Bronchial epithelial cell (primary cell): ENCODE results near the gene SERAC1. TPM values are rescaled to one million over a fixed set of nuclear protein-coding genes. Genes with fewer than 3 reads are reported as not detected.
A peak's percentile ranks its signal among the peaks of the same experiment; 100 is the strongest.

Source experiments
- DNase-seq: peaks from one replicate; pipeline ENCODE4 v3.0.0-alpha.2; 2010; ENCODE audit warnings: low read depth
- FAIRE-seq: peaks from 2 replicates; lab custom pipeline; 2011; peaks lifted over from hg19 to GRCh38; lab: Jason Lieb, UNC
- H3K27me3 ChIP-seq: 2 replicates; pipeline ENCODE4 v1.5.1; 2011; ENCODE audit warnings: low read length; ENCODE audit not compliant: control insufficient read depth, insufficient read depth
- H3K36me3 ChIP-seq: 2 replicates; pipeline ENCODE4 v1.5.1; 2011; ENCODE audit warnings: low read length; ENCODE audit not compliant: control insufficient read depth, insufficient read depth
- H3K4me3 ChIP-seq: 2 replicates; pipeline ENCODE4 v1.5.1; 2011; ENCODE audit warnings: mild to moderate bottlenecking, low read depth, low read length, control low read depth
- total RNA-seq: library from RNA; depleted of rRNA; stranded (reverse); fragments of >200 nt; gene quantifications from 2 replicates; pipeline ENCODE4 v1.2.1, GENCODE V29; 2014
- TF ChIP-seq, protein P1 (sequence below): IDR thresholded peaks from 2 replicates; pipeline ENCODE4 v1.5.1; 2011; ENCODE audit warnings: mild to moderate bottlenecking, moderate library complexity, low read length, control low read depth, inconsistent platforms; ENCODE audit not compliant: insufficient read depth, severe bottlenecking

SERAC1 gene
- total RNA-seq, 1 donor from 2014 or later = 12.1 TPM

DNA sequence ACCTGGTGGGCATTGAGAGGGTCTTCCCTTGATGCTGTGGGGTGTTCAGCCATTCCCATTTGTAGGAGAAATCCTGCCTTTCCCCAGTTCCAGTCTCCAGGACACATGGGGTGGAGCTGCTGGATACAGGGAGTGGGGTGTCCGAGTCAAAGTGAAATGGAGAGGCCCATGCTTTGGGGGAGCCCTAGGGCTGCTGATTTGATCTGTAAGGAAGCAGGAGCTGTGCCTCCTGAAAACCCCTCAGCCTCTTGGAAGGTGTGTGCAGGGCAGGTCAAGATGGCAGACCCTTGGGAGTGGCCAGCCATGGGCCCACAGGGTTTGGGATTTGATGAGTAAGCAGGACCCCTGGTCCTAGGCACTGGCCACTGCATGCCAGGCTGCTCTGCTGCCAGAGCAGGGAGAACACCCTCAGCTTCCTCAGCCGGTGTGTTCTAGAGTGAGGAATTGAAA lies 82.0 kb downstream of the SERAC1 start:
- FAIRE-seq (no peak), DNase-seq (no peak)
- no peak overlapping the region for H3K4me3 ChIP-seq
- no peaks in the 10 kb centered on the region for H3K27me3 ChIP-seq
- TF ChIP-seq, protein P1, sequence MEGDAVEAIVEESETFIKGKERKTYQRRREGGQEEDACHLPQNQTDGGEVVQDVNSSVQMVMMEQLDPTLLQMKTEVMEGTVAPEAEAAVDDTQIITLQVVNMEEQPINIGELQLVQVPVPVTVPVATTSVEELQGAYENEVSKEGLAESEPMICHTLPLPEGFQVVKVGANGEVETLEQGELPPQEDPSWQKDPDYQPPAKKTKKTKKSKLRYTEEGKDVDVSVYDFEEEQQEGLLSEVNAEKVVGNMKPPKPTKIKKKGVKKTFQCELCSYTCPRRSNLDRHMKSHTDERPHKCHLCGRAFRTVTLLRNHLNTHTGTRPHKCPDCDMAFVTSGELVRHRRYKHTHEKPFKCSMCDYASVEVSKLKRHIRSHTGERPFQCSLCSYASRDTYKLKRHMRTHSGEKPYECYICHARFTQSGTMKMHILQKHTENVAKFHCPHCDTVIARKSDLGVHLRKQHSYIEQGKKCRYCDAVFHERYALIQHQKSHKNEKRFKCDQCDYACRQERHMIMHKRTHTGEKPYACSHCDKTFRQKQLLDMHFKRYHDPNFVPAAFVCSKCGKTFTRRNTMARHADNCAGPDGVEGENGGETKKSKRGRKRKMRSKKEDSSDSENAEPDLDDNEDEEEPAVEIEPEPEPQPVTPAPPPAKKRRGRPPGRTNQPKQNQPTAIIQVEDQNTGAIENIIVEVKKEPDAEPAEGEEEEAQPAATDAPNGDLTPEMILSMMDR = no peak
- peaks cover 12% of the 10 kb centered on the region for H3K36me3 ChIP-seq

DNA sequence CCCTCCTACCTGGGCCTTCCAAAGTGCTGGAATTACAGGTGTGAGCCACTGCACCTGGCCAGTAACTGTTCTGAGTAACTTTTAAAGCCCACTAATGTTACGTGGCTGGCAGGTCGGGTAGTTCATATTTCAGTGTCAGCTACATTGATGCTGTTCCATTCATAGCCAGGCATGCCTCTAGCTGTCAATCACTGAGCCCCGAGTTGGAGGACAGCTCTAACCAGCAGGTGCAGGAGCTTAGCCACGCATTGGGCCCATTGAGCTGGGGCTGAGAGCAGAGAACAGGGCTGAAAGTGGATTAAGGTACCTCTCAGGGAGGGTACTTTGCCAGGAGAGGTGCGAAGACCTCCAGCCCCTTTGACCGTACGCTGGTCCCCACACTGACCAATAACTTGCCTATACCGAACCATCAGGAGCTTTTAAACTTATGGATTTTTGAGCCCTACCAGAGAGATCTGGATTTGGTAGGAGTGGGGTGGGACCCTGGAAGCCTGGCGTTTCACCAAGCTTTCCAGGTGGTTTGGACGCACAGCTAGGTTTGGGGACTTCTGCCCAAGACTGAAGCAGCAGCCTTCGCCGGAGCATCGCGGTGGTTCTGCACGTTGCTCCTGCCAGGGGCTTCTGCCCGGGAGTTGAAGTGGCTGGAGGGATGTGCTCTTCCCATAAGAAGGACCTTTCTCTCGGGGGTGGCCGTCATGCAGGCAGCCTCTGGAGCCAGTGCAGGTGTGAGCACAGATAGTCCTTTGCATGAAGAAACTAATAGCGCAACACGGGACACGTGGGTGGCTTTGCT lies 82.6 kb downstream of the SERAC1 start:
- DNase-seq = no peak
- Histone ChIP-seq H3K27me3 (no peaks in the 10 kb centered on the region), H3K36me3 (peaks cover 12% of the 10 kb centered on the region), H3K4me3 (no peak overlapping the region)
- TF ChIP-seq, protein P1 = no peak
- FAIRE-seq = no peak

DNA sequence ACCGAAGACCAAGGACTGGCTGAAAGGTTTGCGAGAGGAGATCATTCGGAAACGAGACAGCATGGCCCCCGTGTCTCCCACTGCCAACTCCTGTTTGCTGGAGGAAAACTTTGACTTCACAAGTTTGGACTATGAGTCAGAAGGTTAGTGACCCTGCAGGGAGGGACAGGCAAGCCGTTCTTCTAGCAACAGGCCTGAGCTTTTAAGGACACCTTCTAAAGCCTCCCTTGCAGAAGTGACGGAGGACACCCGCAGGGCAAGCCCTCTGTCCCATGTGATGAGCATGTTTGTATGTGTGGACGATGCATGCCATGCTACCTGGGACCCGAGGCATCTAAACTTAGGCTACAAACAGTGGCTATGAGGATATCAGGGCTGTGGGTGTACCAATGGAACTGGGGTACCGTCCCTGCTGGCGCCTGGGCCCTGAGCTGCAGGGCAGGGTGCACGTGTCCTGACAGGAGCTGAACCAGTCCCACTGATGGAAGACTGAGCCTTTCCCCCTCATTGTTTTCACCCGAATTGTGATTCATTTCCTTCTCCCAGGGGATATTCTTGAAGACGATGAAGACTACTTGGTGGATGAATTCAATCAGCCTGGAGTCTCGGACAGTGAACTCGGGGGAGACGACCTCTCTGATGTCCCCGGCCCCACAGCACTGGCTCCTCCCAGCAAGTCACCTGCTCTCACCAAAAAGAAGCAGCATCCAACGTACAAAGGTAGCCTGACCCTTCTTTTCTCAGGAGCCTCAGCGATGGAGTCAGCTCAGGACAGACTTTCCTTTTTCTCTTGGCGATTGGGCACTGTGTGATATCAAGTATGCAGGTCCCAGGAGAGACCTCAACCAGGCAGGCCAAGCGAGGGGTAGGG lies 84.4 kb downstream of the SERAC1 start:
- H3K4me3 ChIP-seq = no peak overlapping the region
- no peaks in the 10 kb centered on the region for H3K27me3 ChIP-seq
- H3K36me3 ChIP-seq = peaks cover 12% of the 10 kb centered on the region
- TF ChIP-seq, protein P1 = no peak
- peak; percentile 13 for DNase-seq
- no peak for FAIRE-seq

DNA sequence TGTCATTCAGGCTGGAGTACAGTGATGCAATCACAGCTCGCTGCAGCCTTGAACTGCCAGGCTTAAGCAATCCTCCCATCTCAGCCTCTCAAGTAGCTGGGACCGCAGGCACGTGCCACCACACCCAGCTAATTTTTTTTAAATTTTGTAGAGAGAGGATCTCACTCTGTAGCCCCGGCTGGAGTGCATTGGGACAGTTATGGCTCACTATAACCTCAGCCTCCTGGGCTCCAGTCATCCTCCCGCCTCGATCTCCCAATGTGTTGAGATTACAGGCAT lies 86.5 kb downstream of the SERAC1 start:
- TF ChIP-seq, protein P1 = no peak
- no peaks in the 10 kb centered on the region for H3K27me3 ChIP-seq
- DNase-seq = no peak
- H3K36me3 ChIP-seq = peaks cover 12% of the 10 kb centered on the region
- no peak overlapping the region for H3K4me3 ChIP-seq
- FAIRE-seq = no peak

DNA sequence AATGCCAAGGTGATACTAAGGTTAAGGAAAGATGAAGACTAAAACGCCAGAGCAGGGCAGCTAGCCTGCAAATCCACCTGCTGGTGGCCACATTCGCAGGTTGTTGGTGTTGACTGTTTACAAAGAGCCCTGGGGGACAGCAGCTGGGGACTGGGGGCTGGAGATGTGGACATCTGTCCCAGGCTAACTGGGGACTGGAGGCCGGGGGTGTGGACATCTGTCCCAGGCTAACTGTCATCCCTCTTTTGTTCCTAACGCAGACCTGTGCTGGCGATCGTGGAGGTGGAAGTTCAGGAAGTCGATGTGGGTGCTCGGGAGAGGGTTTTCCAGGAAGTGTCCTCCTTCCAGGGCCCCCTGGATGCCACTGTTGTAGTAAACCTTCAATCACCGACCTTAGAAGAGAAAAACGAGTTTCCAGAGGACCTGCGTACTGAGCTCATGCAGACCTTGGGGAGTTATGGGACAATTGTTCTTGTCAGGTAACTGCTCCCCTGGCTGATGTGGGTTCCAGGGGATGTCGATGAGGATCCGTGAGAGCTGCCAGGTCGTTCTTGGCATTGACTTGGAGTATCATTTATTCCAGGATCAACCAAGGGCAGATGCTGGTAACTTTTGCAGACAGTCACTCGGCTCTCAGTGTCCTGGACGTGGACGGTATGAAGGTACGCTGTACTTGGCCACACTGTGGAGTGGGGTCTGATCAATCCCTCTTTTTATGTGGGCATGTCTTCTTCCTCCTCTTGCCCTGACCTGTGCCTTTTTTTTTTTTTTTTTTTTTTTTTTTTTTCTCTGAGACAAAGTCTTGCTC lies 87.0 kb downstream of the SERAC1 start:
- Histone ChIP-seq H3K4me3 (no peak overlapping the region), H3K27me3 (no peaks in the 10 kb centered on the region), H3K36me3 (peaks cover 13% of the 10 kb centered on the region)
- TF ChIP-seq, protein P1 = no peak
- DNase-seq = no peak
- FAIRE-seq = peak; percentile 36
